Measurements from ENCODE around the gene LBP. TPM values are rescaled to one million over a fixed set of nuclear protein-coding genes. Genes with fewer than 3 reads are reported as not detected.
A peak's percentile ranks its signal among the peaks of the same experiment; 100 is the strongest.

The LBP gene
- total RNA-seq, 1 experiment from 2014 or later: 0.15 TPM

GRCh38 chr20:38355161-38356012, 9.1 kb downstream of the LBP start:
- intact Hi-C loops (cut with micrococcal nuclease; ENCODE audit: unreplicated experiment): no loop called here
- no TSS peak for BruUV-seq (replicated peaks)
- H3K9me3 ChIP-seq (ENCODE audit: control insufficient read depth, insufficient read depth, low read depth, low read length): no peaks in the 10 kb centered on the region
- POLR2A ChIA-PET: no interaction called here
- DNase-seq (ENCODE audit: low read depth, low spot score): no peak
- H3K27ac ChIP-seq (ENCODE audit: low read length): no peak overlapping the region
- no peaks in the 10 kb centered on the region for H3K27me3 ChIP-seq (ENCODE audit: control insufficient read depth, insufficient read depth, low read length)
- H3K4me3 ChIP-seq (ENCODE audit: low read depth in 2 of 2, low read length in 2 of 2): no peak overlapping the region
- no peaks in the 10 kb centered on the region for H3K36me3 ChIP-seq (ENCODE audit: control insufficient read depth, insufficient read depth, low read length)
- H3K4me1 ChIP-seq (ENCODE audit: control insufficient read depth, insufficient read depth, low read length): no peaks in the 10 kb centered on the region
- in situ Hi-C loops (cut with HindIII; ENCODE audit: low pct_unique_long_range_greater_than_20kb, low sequenced_read_pairs): no loop called here
- no peak for TF ChIP-seq POLR2AphosphoS5 (IDR thresholded peaks at IDR 0.05; ENCODE audit: low read depth, low read length)
- TF ChIP-seq, protein P1, sequence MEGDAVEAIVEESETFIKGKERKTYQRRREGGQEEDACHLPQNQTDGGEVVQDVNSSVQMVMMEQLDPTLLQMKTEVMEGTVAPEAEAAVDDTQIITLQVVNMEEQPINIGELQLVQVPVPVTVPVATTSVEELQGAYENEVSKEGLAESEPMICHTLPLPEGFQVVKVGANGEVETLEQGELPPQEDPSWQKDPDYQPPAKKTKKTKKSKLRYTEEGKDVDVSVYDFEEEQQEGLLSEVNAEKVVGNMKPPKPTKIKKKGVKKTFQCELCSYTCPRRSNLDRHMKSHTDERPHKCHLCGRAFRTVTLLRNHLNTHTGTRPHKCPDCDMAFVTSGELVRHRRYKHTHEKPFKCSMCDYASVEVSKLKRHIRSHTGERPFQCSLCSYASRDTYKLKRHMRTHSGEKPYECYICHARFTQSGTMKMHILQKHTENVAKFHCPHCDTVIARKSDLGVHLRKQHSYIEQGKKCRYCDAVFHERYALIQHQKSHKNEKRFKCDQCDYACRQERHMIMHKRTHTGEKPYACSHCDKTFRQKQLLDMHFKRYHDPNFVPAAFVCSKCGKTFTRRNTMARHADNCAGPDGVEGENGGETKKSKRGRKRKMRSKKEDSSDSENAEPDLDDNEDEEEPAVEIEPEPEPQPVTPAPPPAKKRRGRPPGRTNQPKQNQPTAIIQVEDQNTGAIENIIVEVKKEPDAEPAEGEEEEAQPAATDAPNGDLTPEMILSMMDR (IDR thresholded peaks at IDR 0.05): no peak
- no peak for TF ChIP-seq SIN3A (IDR thresholded peaks at IDR 0.05; ENCODE audit: borderline replicate concordance, insufficient read depth, low read depth, low read length)
- TF ChIP-seq REST (IDR thresholded peaks at IDR 0.05; ENCODE audit: insufficient read depth in 1 of 2, low read depth in 2 of 2, low read length in 1 of 2): no peak
- no peak for TF ChIP-seq TCF7L2 (IDR thresholded peaks at IDR 0.05; ENCODE audit: low read depth, low read length)
- CTCF ChIA-PET: no interaction called here
- ATAC-seq: peak; percentile 50; the same call in 1 of the 2 replicates

DNA sequence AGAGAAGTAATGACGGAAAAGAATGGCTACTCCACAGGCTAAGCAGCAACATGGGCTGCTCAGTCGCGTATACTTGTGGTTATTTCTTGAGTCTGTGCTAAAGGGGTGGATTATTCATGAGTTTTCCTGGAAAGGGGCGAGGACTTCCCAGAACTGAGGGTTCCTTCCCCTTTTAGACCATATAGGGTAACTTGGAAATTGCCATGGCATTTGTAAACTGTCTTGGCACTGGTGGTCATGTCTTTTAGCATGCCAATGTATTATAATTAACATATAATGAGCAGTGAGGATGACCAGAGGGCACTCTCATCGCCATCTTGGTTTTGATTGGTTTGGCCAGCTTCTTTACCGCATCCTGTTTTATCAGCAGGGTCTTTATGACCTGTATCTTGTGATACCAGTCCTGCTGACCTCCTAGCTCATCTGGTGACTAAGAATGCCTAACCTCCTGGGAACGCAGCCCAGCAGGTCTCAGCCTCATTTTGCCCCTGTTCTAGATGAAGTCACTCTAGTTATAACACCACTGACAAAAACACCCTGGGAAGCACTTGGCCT, 11.4 kb downstream of the LBP start:
- in situ Hi-C loops (cut with HindIII; ENCODE audit: low pct_unique_long_range_greater_than_20kb, low sequenced_read_pairs): no loop called here
- no TSS peak for BruUV-seq (replicated peaks)

More for the DNA sequence above, 11.4 kb downstream of the LBP start:
- no peak for DNase-seq (ENCODE audit: low read depth, low spot score)
- no peak for ATAC-seq
- CTCF ChIA-PET: no interaction called here
- Histone ChIP-seq H3K27ac (ENCODE audit: low read length) (no peak overlapping the region), H3K4me1 (ENCODE audit: control insufficient read depth, insufficient read depth, low read length) (no peaks in the 10 kb centered on the region), H3K9me3 (ENCODE audit: control insufficient read depth, insufficient read depth, low read depth, low read length) (no peaks in the 10 kb centered on the region), H3K27me3 (ENCODE audit: control insufficient read depth, insufficient read depth, low read length) (no peaks in the 10 kb centered on the region), H3K36me3 (ENCODE audit: control insufficient read depth, insufficient read depth, low read length) (no peaks in the 10 kb centered on the region), H3K4me3 (ENCODE audit: low read depth in 2 of 2, low read length in 2 of 2) (no peak overlapping the region)
- POLR2A ChIA-PET: no interaction called here
- intact Hi-C loops (cut with micrococcal nuclease; ENCODE audit: unreplicated experiment): no loop called here
- TF ChIP-seq, protein P1 (IDR thresholded peaks at IDR 0.05): no peak
- TF ChIP-seq POLR2AphosphoS5 (IDR thresholded peaks at IDR 0.05; ENCODE audit: low read depth, low read length) (no peak), TCF7L2 (IDR thresholded peaks at IDR 0.05; ENCODE audit: low read depth, low read length) (no peak), SIN3A (IDR thresholded peaks at IDR 0.05; ENCODE audit: borderline replicate concordance, insufficient read depth, low read depth, low read length) (no peak), REST (IDR thresholded peaks at IDR 0.05; ENCODE audit: insufficient read depth in 1 of 2, low read depth in 2 of 2, low read length in 1 of 2) (no peak)
